Kidney (tissue), 14 donors: Measurements from ENCODE around the gene SUCLG1. TPM values are rescaled to one million over a fixed set of nuclear protein-coding genes. Genes with fewer than 3 reads are reported as not detected.
"Not testable (repeated sequence)": the region's sequence is repeated elsewhere in the genome, so short reads cannot be mapped to it uniquely, and the experiment has no call there.

Experiments used
- DNase-seq, 5 donors: peaks; one replicate each; pipeline ENCODE4 v3.0.0-alpha.2; 2013 to 2020
- FAIRE-seq: peaks from 2 replicates; lab custom pipeline; 2012; peaks lifted over from hg19 to GRCh38; lab: Jason Lieb, UNC
- H3K27ac ChIP-seq, 2 donors: one replicate each; pipeline ENCODE4 v1.7.0; 2013; ENCODE audit warnings: low read depth in 2 of 2, low read length in 2 of 2, inconsistent platforms in 1 of 2
- H3K27me3 ChIP-seq: one replicate; pipeline ENCODE4 v1.7.1; 2013; ENCODE audit warnings: low read length, inconsistent platforms; ENCODE audit not compliant: control insufficient read depth, insufficient read depth
- H3K36me3 ChIP-seq, 3 donors: one replicate each; pipeline versions ENCODE4 v1.7.0 to v1.7.1; 2013; ENCODE audit warnings: low read length in 3 of 3, control low read depth in 1 of 3, inconsistent platforms in 1 of 3; ENCODE audit not compliant: insufficient read depth in 3 of 3, control insufficient read depth in 2 of 3
- H3K4me1 ChIP-seq, 3 donors: one replicate each; pipeline versions ENCODE4 v1.7.0 to v1.7.1; 2013; ENCODE audit warnings: low read length in 3 of 3, inconsistent platforms in 1 of 3, low read depth in 1 of 3; ENCODE audit not compliant: control insufficient read depth in 2 of 3, insufficient read depth in 2 of 3
- H3K4me3 ChIP-seq, 3 donors: one replicate each; pipeline versions ENCODE4 v1.7.0 to v1.8.1; 2013; ENCODE audit warnings: low read length in 3 of 3, control low read depth in 1 of 3, inconsistent platforms in 1 of 3
- H3K9ac ChIP-seq, 3 donors: one replicate each; pipeline versions ENCODE4 v1.7.0 to v1.7.1; 2013; ENCODE audit warnings: low read length in 3 of 3, control low read depth in 1 of 3, inconsistent platforms in 1 of 3
- H3K9me3 ChIP-seq, 3 donors: one replicate each; pipeline versions ENCODE4 v1.7.0 to v1.7.1; 2013; ENCODE audit warnings: low read length in 3 of 3, control low read depth in 1 of 3, inconsistent platforms in 1 of 3; ENCODE audit not compliant: control insufficient read depth in 2 of 3, insufficient read depth in 1 of 3
- intact Hi-C: fragments of 100-400 bp; cut with DNase I; formaldehyde crosslinking; loops from one replicate; pipeline ENCODE4 v1.11.1; 2022
- polyA plus RNA-seq: library from polyadenylated mRNA; stranded (reverse); fragments of 350-450 nt; fragmentation: Illumina TruSeq; extraction: RNeasy Lipid Tissue Mini Kit (QIAGEN cat#74804); gene quantifications from one replicate; pipeline ENCODE4 v1.2.3, GENCODE V29; 2014; ENCODE audit warnings: low read depth, low replicate concordance; ENCODE audit not compliant: insufficient read depth
- total RNA-seq: library from RNA; stranded (reverse); fragmentation: NEBNext Ultra II Directional; extraction: Animal tissue kit (Norgen Biotek cat#: 25700); gene quantifications from one replicate; pipeline ENCODE4 v1.2.1, GENCODE V29; 2021
- TF ChIP-seq, protein P1 (sequence below): IDR thresholded peaks from 3 replicates; pipeline ENCODE4 v1.5.1; 2012; ENCODE audit warnings: mild to moderate bottlenecking, moderate library complexity, borderline replicate concordance; ENCODE audit not compliant: insufficient read depth; ENCODE audit errors: extremely low read depth
- donor health status: control.
- donor health status: control.
- donor health status: control.
- donor health status: control.
- donor health status: control.
- donor health status: DM: yes; HTN: yes; CAD: no.
- donor health status: Normal renal cell carcinoma (clear cell type).

Gene SUCLG1
- total and polyA plus RNA-seq, 2 donors from 2014 or later = 89.6 to 789 TPM

DNA sequence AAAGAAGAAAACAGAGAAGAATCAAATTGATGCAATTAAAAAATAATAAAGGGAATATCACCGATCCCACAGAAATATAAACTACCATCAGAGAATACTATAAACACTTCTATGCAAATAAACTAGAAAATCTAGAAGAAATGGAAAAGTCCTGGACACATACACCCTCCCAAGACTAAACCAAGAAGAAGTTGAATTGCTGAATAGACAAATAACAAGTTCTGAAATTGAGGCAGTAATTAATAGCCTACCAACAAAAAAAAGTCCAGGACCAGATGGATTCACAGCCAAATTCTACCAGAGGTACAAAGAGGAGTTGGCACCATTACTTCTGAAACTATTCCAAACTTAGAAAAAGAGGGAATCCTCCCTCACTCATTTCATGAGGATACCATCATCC, 59.2 kb downstream of the SUCLG1 start:
- FAIRE-seq, H3K4me1 ChIP-seq, intact Hi-C loops, H3K9me3 ChIP-seq, DNase-seq, H3K27me3 ChIP-seq, H3K27ac ChIP-seq, H3K36me3 ChIP-seq, H3K9ac ChIP-seq, H3K4me3 ChIP-seq: not testable (repeated sequence)

DNA sequence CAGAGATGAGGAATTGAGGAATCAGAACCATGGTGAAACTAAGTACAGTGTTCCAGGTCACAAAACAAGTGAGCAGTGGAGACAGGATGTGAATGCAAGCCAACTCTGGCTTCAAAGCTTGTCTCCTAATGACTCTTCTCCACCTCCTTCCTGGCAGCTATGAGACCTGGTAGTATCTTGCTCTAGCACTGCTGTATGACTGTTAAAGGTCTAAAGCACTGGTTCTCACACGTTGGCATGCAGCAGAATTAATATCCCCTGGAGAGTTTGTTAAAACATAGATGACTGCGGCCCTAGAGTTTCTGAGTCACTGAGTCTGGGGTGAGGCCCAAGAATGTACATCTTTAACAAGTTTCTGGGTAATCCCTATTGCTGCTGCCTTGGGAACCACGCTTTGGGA, 63.3 kb downstream of the SUCLG1 start:
- no peak for FAIRE-seq

DNA sequence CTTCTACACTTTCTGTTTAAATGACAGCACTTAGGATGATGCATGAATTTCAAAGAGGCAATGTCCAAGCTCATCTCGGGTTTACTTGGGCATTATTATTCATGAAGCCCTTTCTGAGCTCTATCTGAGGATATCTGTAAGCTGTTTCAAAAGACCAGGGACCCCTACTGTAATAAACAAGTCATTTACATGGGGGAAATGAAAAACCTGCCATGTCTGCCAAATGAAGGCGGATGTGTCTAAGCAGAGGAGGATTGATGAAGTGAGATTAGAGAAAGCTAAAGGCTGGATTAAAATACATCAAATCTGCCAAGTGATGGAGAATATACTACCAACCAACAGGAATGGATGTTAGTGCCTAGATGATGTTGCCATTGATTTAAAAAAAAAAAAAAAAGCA, 64.5 kb downstream of the SUCLG1 start:
- Histone ChIP-seq H3K9me3 (no peaks in the 10 kb centered on the region), H3K36me3 (no peaks in the 10 kb centered on the region), H3K9ac (no peak overlapping the region), H3K27ac (no peak overlapping the region), H3K4me1 (no peaks in the 10 kb centered on the region), H3K4me3 (no peak overlapping the region), H3K27me3 (no peaks in the 10 kb centered on the region)
- TF ChIP-seq, protein P1, sequence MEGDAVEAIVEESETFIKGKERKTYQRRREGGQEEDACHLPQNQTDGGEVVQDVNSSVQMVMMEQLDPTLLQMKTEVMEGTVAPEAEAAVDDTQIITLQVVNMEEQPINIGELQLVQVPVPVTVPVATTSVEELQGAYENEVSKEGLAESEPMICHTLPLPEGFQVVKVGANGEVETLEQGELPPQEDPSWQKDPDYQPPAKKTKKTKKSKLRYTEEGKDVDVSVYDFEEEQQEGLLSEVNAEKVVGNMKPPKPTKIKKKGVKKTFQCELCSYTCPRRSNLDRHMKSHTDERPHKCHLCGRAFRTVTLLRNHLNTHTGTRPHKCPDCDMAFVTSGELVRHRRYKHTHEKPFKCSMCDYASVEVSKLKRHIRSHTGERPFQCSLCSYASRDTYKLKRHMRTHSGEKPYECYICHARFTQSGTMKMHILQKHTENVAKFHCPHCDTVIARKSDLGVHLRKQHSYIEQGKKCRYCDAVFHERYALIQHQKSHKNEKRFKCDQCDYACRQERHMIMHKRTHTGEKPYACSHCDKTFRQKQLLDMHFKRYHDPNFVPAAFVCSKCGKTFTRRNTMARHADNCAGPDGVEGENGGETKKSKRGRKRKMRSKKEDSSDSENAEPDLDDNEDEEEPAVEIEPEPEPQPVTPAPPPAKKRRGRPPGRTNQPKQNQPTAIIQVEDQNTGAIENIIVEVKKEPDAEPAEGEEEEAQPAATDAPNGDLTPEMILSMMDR = no peak
- DNase-seq (no peak), FAIRE-seq (no peak)
- intact Hi-C loops = no loop called here

More for the DNA sequence above, 63.3 kb downstream of the SUCLG1 start:
- Histone ChIP-seq H3K27me3 (no peaks in the 10 kb centered on the region), H3K27ac (no peak overlapping the region), H3K36me3 (no peaks in the 10 kb centered on the region), H3K4me3 (no peak overlapping the region), H3K4me1 (no peaks in the 10 kb centered on the region), H3K9me3 (no peaks in the 10 kb centered on the region), H3K9ac (no peak overlapping the region)
- no peak for DNase-seq
- intact Hi-C loops = no loop called here
- TF ChIP-seq, protein P1 = no peak

DNA sequence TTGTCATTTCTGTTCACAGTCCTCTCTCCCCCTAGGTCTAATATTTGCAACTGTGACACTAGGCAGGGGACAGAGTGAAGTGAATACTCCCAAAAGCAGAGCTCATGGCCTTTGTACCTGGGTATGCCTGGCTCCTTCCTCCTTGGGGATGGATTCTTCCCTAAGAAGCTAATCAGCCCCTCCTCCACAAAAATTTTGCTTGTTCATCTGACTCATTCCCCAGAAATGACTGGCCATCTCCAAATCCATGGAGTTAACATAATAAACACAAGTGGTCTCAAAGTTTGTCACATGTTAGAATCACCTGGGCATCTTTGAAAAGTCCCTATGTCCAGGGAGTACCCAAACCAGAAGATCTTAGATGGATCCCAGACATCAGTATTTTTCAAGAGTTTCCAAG, 65.3 kb downstream of the SUCLG1 start:
- intact Hi-C loops = no loop called here
- no peak for FAIRE-seq
- no peak overlapping the region for H3K9ac ChIP-seq

More for the DNA sequence above, 65.3 kb downstream of the SUCLG1 start:
- Histone ChIP-seq H3K4me1 (no peaks in the 10 kb centered on the region), H3K9me3 (no peaks in the 10 kb centered on the region), H3K4me3 (no peak overlapping the region), H3K27ac (no peak overlapping the region), H3K27me3 (no peaks in the 10 kb centered on the region), H3K36me3 (no peaks in the 10 kb centered on the region)
- TF ChIP-seq, protein P1 = no peak
- no peak for DNase-seq
